Fibroblast of lung (primary cell): ENCODE measurements around the gene FHDC1.

ENCODE experiments used
- CTCF ChIP-seq, 2 donors: IDR thresholded peaks in 1 of 2; conservative IDR thresholded peaks in 1 of 2; 1 replicate in 1 of 2; 2 replicates in 1 of 2; pipeline ENCODE4 v1.5.1; 2011 to 2012; ENCODE audit warnings: low read length in 2 of 2, control low read depth in 1 of 2, inconsistent platforms in 1 of 2, low read depth in 1 of 2, mild to moderate bottlenecking in 1 of 2
- EZH2 ChIP-seq: IDR thresholded peaks from 2 replicates; pipeline ENCODE4 v1.5.1; 2012; ENCODE audit warnings: low read length, control low read depth, mild to moderate bottlenecking; ENCODE audit errors: missing control alignments

DNA sequence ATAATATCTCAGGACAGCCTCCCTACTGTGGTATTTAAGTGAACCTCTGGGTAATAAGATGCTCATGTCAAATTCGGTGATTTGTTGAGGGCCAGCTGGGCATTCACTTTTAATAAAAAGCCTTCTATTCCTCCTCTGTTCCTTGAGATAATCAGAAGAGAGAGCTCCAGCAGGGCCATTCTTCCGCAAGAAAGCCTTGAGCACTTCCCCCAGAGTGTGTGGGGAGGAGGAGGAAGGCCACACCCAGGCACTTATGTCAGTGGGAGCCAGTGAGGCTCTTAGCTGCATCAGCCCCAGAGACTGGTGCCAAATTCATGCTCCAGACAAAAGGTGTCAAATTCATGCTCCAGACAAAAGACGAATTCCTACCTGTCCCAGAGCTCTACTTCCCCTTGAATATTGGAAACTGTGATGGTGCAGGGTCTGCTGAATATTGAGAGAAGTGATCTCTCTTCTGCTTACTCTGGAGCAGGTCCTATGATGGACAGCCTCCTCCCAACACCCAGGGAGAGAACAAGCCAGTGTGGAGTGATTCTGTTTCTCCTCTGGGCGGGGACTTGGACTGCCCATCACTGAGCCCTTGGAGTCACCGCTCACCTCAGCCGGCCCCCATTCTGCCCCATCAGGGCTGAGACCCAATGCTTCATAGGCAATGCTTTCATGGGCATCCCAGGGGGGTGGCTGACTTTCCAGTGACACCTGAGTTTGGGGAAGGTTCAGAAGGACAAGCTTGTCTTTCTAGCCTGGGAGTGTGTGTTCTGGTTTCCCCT, 68.1 kb downstream of the FHDC1 start:
- no peak for TF ChIP-seq CTCF (conservative IDR thresholded peaks at IDR 0.05 in 1 of 2, IDR thresholded peaks at IDR 0.05 in 1 of 2; ENCODE audit: low read depth in 1 of 2, low read length in 2 of 2)
- TF ChIP-seq EZH2 = no peak
